ENCODE data around the gene MYOF. TPM values are rescaled to one million over a fixed set of nuclear protein-coding genes. Genes with fewer than 3 reads are reported as not detected.

MYOF gene
- total and polyA plus RNA-seq, 10 of the 15 experiments (the other 5 are each of a cell fraction or from before 2014, with no cell fraction given): 0.02 to 0.59 (median 0.17) TPM

- no TSS peak for BruUV-seq (replicated peaks)
- ChIA-PET POLR2A (no interaction called here), CTCF (no interaction called here), RAD21 (ENCODE audit: unreplicated experiment) (no interaction called here), SMC1A (ENCODE audit: uncharacterized antibody, unreplicated experiment) (interaction anchor here (0.7 kb wide), 1 partner anchor 13 kb away, joined by 3 read pairs; no protein-coding TSS in a partner anchor)
- Histone ChIP-seq H3K27me3 (replicated peaks in 1 of 2; ENCODE audit: control insufficient read depth in 2 of 2, insufficient read depth in 2 of 2, low read length in 1 of 2) (no peaks in the 10 kb centered on the region; a peak in 2 of 4 replicates), H3K36me3 (ENCODE audit: control insufficient read depth in 2 of 2, insufficient read depth in 2 of 2, low read length in 1 of 2) (no peaks in the 10 kb centered on the region), H3K9me3 (replicated peaks; ENCODE audit: control insufficient read depth, insufficient read depth, low read length) (peaks cover 26% of the 10 kb centered on the region), H4K20me1 (ENCODE audit: control insufficient read depth, insufficient read depth) (no peaks in the 10 kb centered on the region), H3K4me1 (ENCODE audit: control insufficient read depth, insufficient read depth, low read length) (peaks cover 10% of the 10 kb centered on the region), H3K4me3 (no peak overlapping the region), H2AFZ (ENCODE audit: control insufficient read depth, low read depth, low read length) (no peak overlapping the region), H3K27ac (ENCODE audit: control insufficient read depth, insufficient read depth) (no peak overlapping the region), H3K79me2 (ENCODE audit: control insufficient read depth, insufficient read depth, low read length) (no peaks in the 10 kb centered on the region), H3K4me2 (ENCODE audit: control insufficient read depth, insufficient read depth) (no peak overlapping the region), H3K9ac (ENCODE audit: control insufficient read depth, insufficient read depth, low read length) (no peak overlapping the region)
- DNase-seq (ENCODE audit: low read depth, low spot score): no peak
- intact Hi-C loops (cut with micrococcal nuclease; ENCODE audit: unreplicated experiment) (no loop called here), in situ Hi-C loops (cut with MboI) (no loop called here)
- no peak for ATAC-seq
- no peak for TF ChIP-seq HCFC1 (IDR thresholded peaks at IDR 0.05; ENCODE audit: low read length)
- 33% methylated on average over 8 of the region's 8 CpGs for WGBS (ENCODE audit: insufficient coverage, insufficient replicate concordance, low lambda C conversion rate, missing lambda C conversion rate)
- FAIRE-seq: no peak
Measured at GRCh38 chr10:93272884-93273675, 209.1 kb downstream of the MYOF start.

DNA sequence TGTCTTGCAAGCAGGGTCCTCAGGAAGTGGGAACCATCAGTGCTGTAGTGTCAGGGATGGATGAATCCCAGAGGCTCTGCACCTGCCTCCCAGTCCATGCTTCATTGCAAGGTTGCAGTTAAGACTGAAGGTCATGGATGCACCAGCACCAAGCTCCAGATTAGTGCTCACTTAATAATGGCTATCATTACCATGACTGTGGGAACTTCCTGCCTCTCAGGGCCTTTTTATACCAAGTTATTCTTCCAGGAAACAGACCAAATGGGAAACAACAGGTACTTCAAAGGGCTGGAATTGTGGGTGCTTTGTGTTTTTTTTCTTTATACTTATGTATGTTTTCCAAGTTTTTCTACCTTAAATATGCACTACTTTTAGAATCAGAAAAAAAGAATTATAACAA lies 210.8 kb downstream of the MYOF start:
- H3K27ac ChIP-seq (ENCODE audit: control insufficient read depth, insufficient read depth): no peak overlapping the region
- H3K79me2 ChIP-seq (ENCODE audit: control insufficient read depth, insufficient read depth, low read length): no peaks in the 10 kb centered on the region
- H3K4me2 ChIP-seq (ENCODE audit: control insufficient read depth, insufficient read depth): no peak overlapping the region
- no peak overlapping the region for H2AFZ ChIP-seq (ENCODE audit: control insufficient read depth, low read depth, low read length)
- RAD21 ChIA-PET (ENCODE audit: unreplicated experiment): interaction anchor here (0.7 kb wide), 1 partner anchor 557 kb away, joined by 3 read pairs; no protein-coding TSS in a partner anchor
- POLR2A ChIA-PET: no interaction called here
- CTCF ChIA-PET: no interaction called here
- H3K4me1 ChIP-seq (ENCODE audit: control insufficient read depth, insufficient read depth, low read length): peaks cover 21% of the 10 kb centered on the region
- no peak overlapping the region for H3K9ac ChIP-seq (ENCODE audit: control insufficient read depth, insufficient read depth, low read length)
- H3K9me3 ChIP-seq (replicated peaks; ENCODE audit: control insufficient read depth, insufficient read depth, low read length): peaks cover 21% of the 10 kb centered on the region
- in situ Hi-C loops (cut with MboI) (no loop called here), intact Hi-C loops (cut with micrococcal nuclease; ENCODE audit: unreplicated experiment) (no loop called here)
- no peaks in the 10 kb centered on the region for H4K20me1 ChIP-seq (ENCODE audit: control insufficient read depth, insufficient read depth)
- ATAC-seq (no peak), DNase-seq (ENCODE audit: low read depth, low spot score) (no peak), FAIRE-seq (no peak)
- no TSS peak for BruUV-seq (replicated peaks)
- SMC1A ChIA-PET (ENCODE audit: uncharacterized antibody, unreplicated experiment): interaction anchor here (1.3 kb wide), 1 partner anchor 15 kb away, joined by 4 read pairs; no protein-coding TSS in a partner anchor
- H3K4me3 ChIP-seq: no peak overlapping the region
- no peaks in the 10 kb centered on the region; a peak in 1 of 4 replicates for H3K27me3 ChIP-seq (replicated peaks in 1 of 2; ENCODE audit: control insufficient read depth in 2 of 2, insufficient read depth in 2 of 2, low read length in 1 of 2)
- H3K36me3 ChIP-seq (ENCODE audit: control insufficient read depth in 2 of 2, insufficient read depth in 2 of 2, low read length in 1 of 2): no peaks in the 10 kb centered on the region
- TF ChIP-seq USF2 (IDR thresholded peaks at IDR 0.05; ENCODE audit: borderline replicate concordance, low read depth, low read length): no peak
- TF ChIP-seq MEF2B (IDR thresholded peaks at IDR 0.05; ENCODE audit: partially characterized antibody, poor library complexity, severe bottlenecking): no peak
- no peak for TF ChIP-seq NFYA (IDR thresholded peaks at IDR 0.05; ENCODE audit: borderline replicate concordance, low read depth, low read length)
- no peak for TF ChIP-seq EED (IDR thresholded peaks at IDR 0.05; ENCODE audit: low read depth)
- no peak for TF ChIP-seq MEF2A (IDR thresholded peaks at IDR 0.05; ENCODE audit: insufficient read depth, low read depth, low read length)
- no peak for TF ChIP-seq ZNF24 (IDR thresholded peaks at IDR 0.05)
- TF ChIP-seq BMI1 (IDR thresholded peaks at IDR 0.05; ENCODE audit: borderline replicate concordance): no peak
- TF ChIP-seq, protein P1, sequence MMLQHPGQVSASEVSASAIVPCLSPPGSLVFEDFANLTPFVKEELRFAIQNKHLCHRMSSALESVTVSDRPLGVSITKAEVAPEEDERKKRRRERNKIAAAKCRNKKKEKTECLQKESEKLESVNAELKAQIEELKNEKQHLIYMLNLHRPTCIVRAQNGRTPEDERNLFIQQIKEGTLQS (IDR thresholded peaks at IDR 0.05; ENCODE audit: borderline replicate concordance, extremely low read depth, low read depth, low read length): no peak
- TF ChIP-seq CBX3 (IDR thresholded peaks at IDR 0.05; ENCODE audit: borderline replicate concordance, low read depth): no peak
- no peak for TF ChIP-seq ATF7 (IDR thresholded peaks at IDR 0.05; ENCODE audit: low read depth)
- TF ChIP-seq MXI1 (IDR thresholded peaks at IDR 0.05; ENCODE audit: low read depth, low read length): no peak
- no peak for TF ChIP-seq E2F4 (IDR thresholded peaks at IDR 0.05; ENCODE audit: low read depth, low read length)

All from GM12878 (cell line).